NK-92 (cell line): Measurements from ENCODE around the gene GIPC3.
"Not testable (repeated sequence)": the region's sequence is repeated elsewhere in the genome, so short reads cannot be mapped to it uniquely, and the experiment has no call there.

Source experiments
- DNase-seq: peaks from one replicate; lab custom pipeline; 2025; ENCODE audit not compliant: unreplicated experiment; lab: John Stamatoyannopoulos, UW

GIPC3 gene

DNA sequence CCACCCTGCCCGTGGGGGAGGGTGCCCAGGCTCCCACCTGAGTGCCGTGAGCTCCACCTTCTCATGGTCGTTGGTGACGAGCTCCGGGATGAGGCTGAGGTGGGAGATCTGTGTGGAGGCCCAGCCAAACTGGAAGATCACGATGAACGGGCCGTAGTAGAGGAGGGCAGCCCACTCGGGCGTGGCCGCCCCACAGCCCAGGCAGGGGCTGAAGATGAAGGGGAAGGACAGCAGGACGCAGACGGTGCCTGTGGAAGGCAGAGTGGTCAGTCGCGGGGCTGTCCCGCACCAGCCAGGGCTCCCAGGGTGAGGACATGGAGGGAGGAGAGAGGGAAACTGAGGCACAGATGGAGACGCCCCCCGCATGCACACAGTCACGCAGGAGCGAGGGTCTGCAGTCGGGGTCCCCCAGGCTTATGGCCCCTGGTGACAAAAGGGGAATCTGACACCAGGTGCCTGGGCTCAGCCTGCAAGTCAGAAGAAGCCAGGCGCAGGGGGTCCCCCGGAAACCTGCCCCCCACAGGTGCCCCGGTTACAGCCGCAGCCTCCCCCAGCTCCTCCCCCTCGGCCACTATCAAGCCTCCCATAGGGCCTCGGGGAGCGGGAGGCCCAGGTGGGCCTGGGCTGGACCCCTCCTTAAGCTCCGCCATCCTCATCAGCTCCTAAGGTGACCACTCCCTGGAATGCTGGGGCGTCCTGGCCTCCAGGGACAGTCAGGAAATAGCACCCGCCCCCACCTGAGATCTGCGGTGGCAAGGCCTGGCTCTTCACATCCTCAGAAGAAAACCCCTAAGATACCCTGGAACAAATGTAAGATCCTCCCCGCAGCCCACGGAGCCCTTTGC, 34.1 kb upstream of the GIPC3 start:
- DNase-seq, result no peak

DNA sequence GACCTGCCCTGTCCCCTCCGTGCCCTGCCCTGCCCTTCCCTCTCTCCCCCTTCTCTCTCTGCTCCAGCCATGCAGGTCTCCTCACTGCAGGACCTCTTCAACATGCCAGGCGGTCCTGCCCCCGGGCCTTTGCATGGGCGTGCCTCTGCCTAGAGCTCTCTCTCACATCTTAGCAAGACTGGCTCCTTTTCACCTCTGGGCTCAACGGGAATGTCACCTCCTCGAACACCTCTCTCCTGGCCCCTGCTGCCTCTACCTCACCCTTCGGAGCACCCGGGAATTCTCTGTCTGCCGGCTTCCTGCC, 33.5 kb upstream of the GIPC3 start:
- no peak for DNase-seq

DNA sequence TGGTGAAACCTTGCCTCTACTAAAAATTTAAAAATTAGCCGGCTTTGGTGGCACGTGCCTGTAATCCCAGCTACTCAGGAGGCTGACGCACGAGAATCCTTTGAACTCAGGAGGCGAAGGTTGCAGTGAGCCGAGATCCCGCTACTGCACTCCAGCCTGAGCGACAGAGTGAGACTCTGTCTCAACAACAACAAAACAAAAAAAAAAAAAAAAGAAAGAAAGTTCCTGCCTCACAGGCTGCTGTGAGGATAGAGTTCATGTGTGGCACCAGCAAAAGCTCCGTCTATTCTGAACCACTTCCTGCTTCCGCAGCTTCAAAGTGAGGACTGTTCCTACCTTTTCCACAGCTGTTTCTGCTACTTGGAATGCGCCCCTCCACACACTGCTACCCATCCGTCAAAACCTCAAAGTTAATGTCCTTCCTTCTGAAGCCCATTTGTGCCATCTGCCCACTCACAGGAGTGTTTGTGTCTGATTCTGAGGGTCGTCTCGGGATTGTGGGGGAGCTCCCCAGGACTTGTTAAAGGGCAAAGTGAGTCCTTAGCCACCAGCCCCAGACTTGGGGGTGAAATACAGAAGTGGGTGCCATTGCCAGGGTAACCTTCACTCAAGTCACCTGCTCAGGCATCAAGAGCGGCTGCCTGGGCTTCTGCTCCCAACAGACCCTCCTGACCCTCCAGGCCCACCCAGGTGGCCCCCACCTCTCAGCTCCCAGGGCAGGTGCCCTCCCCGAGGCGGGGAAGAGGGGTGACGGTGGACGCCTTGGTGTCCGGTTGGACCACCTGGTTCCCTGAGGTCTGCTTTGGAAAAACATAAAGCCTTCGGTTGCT, 30.8 kb upstream of the GIPC3 start:
- no peak for DNase-seq

DNA sequence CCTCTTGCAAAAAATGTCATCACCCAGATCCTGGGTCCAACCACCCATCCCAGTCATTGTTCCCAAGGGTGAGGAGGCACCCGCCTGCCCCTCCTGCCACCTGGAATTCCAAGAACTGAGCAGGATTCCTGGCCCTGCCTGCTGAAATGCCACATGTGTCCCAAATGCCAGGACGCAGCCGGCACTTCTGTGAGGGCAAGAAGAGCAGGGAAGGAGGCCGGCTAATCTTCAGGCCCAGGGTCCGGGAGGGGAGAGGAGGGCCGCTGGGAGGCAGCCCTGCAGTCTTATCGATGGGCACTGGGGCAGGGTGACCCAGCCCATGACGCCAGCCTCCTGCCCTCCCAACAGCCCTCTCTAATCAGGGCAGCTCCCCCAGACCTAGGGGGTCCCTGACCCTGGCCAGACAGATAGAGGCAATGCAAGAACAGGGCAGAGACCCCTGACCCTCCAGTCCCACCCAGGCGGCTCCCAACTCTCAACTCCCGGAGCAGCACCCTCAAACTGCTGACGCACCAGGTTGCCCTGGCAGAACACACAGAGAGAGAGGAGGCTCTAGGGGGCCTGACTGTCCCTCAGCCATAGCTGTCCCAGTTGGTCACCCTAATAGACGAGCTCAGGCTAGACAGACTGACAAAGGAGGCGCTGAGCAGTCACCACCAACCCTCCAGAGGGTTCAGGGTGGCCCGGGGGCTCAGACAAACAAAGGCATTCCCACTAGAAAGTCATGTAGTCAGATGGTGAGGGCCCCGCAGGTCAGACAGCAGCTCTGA, 29.4 kb upstream of the GIPC3 start:
- DNase-seq, result no peak

GRCh38 chr19:3556423-3556977, 28.8 kb upstream of the GIPC3 start:
- no peak for DNase-seq

DNA sequence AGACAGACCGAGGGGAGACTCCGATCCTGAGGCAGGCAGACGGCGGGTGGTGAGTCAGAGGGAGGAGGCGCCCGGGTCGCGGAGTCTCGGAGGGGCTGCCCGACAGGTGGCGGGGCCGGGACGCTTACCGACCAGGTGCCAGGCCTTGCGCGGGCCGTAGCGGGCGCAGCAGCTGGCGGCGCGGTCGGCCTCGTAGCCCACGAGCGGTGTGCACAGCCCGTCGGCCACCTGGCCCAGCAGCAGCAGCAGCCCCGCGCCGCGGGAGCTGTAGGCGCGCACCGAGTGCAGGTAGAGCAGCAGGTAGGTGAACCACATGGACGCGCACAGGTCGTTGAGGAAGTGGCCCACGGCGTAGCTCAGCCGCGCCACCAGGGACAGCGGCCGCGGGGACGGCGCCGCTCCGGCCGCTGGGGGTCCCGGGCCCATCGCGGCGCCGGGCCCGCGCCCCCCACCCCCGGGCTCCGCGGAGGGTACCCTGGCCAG, 28.3 kb upstream of the GIPC3 start:
- DNase-seq, result no peak

- DNase-seq, result peak; percentile 60
These were observed 27.6 kb upstream of the GIPC3 start, which contains the start of gene MFSD12 for GRCh38 chr19:3557461-3558248. MFSD12 (minus strand) TSS chr19:3557586; CDS start chr19:3557403, 183 bp downstream.

GRCh38 chr19:3563709-3564524, 21.4 kb upstream of the GIPC3 start:
- no peak for DNase-seq

GRCh38 chr19:3565139-3565538, 20.1 kb upstream of the GIPC3 start:
- no peak for DNase-seq

GRCh38 chr19:3570042-3570441, 15.2 kb upstream of the GIPC3 start:
- not testable (repeated sequence) for DNase-seq

DNA sequence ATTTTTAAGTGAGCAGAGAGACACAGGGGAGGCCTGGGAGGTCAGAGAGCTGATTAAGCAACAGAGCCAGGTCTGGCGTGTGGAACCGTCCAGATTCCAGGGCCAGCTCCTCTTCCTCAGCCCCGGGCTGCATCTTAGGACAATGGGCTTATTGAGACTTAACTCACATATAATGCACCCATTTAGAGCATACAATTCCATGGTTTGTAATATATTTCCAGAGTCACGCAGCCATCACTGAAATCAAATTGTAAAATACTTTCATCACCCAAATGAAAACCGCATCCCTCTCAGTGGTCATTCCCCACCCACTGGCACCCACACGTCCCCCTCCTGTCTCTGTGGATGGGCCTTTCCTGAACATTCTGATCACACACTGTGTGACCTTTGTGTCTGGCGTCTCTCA, 14.7 kb upstream of the GIPC3 start:
- no peak for DNase-seq

GRCh38 chr19:3572132-3572854, 13.0 kb upstream of the GIPC3 start:
- DNase-seq, result peak; percentile 97

DNA sequence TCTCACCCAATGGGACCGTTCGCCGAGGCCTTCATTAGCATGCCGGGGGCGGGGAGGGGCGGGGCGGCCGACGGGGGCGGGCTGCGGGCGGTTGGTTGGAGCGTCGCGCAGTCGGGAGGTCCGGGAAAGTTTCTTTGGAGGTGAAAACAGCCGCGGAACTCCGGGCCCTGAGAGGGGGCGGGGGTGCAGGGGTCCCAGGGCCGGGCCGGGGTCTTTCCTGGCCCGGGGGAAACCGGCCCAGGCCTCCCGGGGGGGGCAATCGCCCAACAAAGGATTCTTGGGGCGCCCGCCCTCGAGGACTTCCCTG, 12.5 kb upstream of the GIPC3 start, which contains the start of gene HMG20B:
HMG20B (plus strand) TSS at position 90 of the 307 bp plus-strand sequence. CDS start 366 bp downstream, outside the sequence.
- DNase-seq, result no peak

DNA sequence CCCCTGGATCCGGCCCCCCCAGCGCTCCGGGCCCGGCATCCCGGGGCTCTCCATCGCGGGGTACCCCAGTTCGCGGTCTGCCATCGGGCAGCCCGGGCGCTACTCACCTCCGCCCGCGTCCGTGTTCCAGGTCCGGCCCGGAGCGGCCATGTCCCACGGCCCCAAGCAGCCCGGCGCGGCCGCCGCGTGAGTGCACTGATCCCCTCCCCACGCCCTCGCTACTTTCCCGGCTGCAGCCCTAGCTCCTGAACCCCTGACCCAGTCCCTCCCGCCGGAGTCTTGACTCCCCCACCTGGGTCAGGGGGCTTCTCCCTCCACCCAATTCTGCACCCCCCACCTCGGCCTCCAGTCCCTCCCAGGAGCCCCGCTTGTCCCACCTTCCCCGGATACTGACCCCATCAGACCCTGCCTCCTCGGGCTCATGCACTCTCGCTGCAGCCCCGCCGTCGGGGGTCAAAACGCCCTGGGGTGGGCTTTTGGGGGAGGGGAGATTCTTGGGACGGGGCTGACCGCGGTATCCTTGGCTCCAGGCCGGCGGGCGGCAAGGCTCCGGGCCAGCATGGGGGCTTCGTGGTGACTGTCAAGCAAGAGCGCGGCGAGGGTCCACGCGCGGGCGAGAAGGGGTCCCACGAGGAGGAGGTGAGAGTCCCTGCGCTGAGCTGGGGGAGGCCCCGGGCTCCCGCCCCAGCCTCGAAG, 12.0 kb upstream of the GIPC3 start:
- no peak for DNase-seq

- DNase-seq, result no peak
These were observed 11.2 kb upstream of the GIPC3 start for GRCh38 chr19:3573858-3574637.

- DNase-seq, result no peak
These were observed 10.0 kb upstream of the GIPC3 start for GRCh38 chr19:3575260-3575741.

GRCh38 chr19:3575949-3576673, 9.2 kb upstream of the GIPC3 start:
- no peak for DNase-seq
